T follicular helper cell (primary cell): Measurements from ENCODE around the gene USP24.

Source experiments
- DNase-seq: peaks from one replicate; pipeline ENCODE4 v3.0.0-alpha.2; 2020; ENCODE audit warnings: low read depth

USP24 gene

GRCh38 chr1:55055084-55055882 lies 159.9 kb downstream of the USP24 start:
- no peak for DNase-seq

- no peak for DNase-seq
Measured at GRCh38 chr1:55054396-55054795, 160.8 kb downstream of the USP24 start.

- no peak for DNase-seq
Measured at GRCh38 chr1:55053265-55053954, 161.8 kb downstream of the USP24 start.

- DNase-seq: no peak
Measured at GRCh38 chr1:55052221-55053142, 162.7 kb downstream of the USP24 start.

GRCh38 chr1:55051621-55052020 lies 163.5 kb downstream of the USP24 start:
- DNase-seq: no peak

- no peak for DNase-seq
Measured at GRCh38 chr1:55051169-55051568, 164.0 kb downstream of the USP24 start.

GRCh38 chr1:55050283-55050682 lies 164.9 kb downstream of the USP24 start:
- no peak for DNase-seq

GRCh38 chr1:55049914-55050278 lies 165.3 kb downstream of the USP24 start:
- DNase-seq: no peak

GRCh38 chr1:55049271-55049913 lies 165.8 kb downstream of the USP24 start:
- DNase-seq: no peak

GRCh38 chr1:55048453-55049270 lies 166.5 kb downstream of the USP24 start:
- no peak for DNase-seq

- DNase-seq: no peak
Measured at GRCh38 chr1:55047611-55048010, 167.6 kb downstream of the USP24 start.

- no peak for DNase-seq
Measured at GRCh38 chr1:55046871-55047270, 168.3 kb downstream of the USP24 start.

GRCh38 chr1:55045430-55045829 lies 169.7 kb downstream of the USP24 start:
- no peak for DNase-seq

GRCh38 chr1:55044617-55045397 lies 170.4 kb downstream of the USP24 start:
- no peak for DNase-seq

GRCh38 chr1:55043726-55044125 lies 171.4 kb downstream of the USP24 start:
- DNase-seq: no peak

GRCh38 chr1:55043011-55043410 lies 172.2 kb downstream of the USP24 start:
- DNase-seq: no peak

- DNase-seq: no peak
Measured at GRCh38 chr1:55041613-55042012, 173.6 kb downstream of the USP24 start.

GRCh38 chr1:55040933-55041494 lies 174.2 kb downstream of the USP24 start:
- no peak for DNase-seq

- no peak for DNase-seq
Measured at GRCh38 chr1:55040083-55040932, 174.9 kb downstream of the USP24 start.
